ENCODE results near the gene CYP24A1. TPM values are rescaled to one million over a fixed set of nuclear protein-coding genes. Genes with fewer than 3 reads are reported as not detected.
A peak's percentile ranks its signal among the peaks of the same experiment; 100 is the strongest.

CYP24A1 gene
- total and polyA plus RNA-seq, 2 of the 13 experiments (the other 11 are each of a cell fraction or from before 2014, with no cell fraction given) = 9.4 to 32.7 TPM

DNA sequence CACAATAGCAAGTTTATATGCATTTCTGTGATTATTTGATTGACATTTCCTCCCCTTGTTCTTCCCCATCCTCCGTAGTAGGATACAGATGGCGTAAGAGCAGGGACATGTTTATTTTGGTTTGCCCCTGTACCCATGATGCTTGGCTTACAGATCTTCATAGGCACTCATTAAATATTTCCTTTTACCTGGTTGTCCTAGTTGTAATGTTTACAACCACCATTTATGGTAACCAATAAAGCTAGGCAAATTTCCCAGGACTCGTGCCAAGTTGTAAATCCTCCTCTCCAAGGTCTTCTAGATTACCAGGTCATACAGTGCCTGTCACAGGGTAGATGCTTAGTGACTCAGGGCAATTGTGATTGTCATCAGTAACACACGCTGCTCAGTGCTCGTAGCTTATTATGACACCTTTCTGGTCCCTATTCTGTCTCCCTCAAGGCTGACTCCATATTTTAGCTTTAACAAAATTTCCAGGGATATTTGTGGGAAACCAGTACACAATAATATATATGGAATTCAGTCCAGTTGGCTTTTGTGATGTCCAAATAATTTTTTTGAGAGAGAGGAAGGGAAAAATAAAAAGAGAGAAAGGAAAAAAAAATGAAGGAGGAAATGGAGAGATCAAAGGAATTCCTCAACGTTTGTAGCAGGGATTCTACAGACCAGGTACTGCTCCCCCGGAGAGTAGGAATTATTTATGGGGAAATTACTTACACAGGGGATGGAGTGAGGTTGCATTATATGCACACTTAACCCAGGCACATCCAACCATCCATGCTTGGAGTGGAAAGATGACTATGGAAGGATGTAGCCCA lies 24.6 kb downstream of the CYP24A1 start (continued):
- no peak for TF ChIP-seq ZNF674 (CRISPR knock-in tag; IDR thresholded peaks at IDR 0.05; ENCODE audit: low read depth)
- TF ChIP-seq, protein P1, sequence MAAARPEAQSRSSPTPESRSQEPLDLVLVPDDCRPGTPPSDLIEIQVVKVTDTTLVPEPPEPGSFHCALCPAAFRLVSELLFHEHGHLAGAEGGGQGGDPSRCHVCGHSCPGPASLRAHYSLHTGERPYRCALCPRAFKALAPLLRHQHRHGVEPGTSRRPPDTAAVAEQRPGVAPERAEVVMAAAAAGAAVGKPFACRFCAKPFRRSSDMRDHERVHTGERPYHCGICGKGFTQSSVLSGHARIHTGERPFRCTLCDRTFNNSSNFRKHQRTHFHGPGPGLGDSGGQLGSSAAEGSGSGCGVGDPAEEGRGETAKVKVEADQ (CRISPR knock-in tag; IDR thresholded peaks at IDR 0.05; ENCODE audit: borderline replicate concordance) = 0 out of 2 replicates have a peak, but pooled peaks have one; percentile 21
- TF ChIP-seq, protein P2, sequence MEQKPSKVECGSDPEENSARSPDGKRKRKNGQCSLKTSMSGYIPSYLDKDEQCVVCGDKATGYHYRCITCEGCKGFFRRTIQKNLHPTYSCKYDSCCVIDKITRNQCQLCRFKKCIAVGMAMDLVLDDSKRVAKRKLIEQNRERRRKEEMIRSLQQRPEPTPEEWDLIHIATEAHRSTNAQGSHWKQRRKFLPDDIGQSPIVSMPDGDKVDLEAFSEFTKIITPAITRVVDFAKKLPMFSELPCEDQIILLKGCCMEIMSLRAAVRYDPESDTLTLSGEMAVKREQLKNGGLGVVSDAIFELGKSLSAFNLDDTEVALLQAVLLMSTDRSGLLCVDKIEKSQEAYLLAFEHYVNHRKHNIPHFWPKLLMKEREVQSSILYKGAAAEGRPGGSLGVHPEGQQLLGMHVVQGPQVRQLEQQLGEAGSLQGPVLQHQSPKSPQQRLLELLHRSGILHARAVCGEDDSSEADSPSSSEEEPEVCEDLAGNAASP (CRISPR knock-in tag; IDR thresholded peaks at IDR 0.05; ENCODE audit: borderline replicate concordance) = no peak
- no peak for TF ChIP-seq ZNF556 (CRISPR knock-in tag; IDR thresholded peaks at IDR 0.05; ENCODE audit: borderline replicate concordance)
- TF ChIP-seq, protein P3, sequence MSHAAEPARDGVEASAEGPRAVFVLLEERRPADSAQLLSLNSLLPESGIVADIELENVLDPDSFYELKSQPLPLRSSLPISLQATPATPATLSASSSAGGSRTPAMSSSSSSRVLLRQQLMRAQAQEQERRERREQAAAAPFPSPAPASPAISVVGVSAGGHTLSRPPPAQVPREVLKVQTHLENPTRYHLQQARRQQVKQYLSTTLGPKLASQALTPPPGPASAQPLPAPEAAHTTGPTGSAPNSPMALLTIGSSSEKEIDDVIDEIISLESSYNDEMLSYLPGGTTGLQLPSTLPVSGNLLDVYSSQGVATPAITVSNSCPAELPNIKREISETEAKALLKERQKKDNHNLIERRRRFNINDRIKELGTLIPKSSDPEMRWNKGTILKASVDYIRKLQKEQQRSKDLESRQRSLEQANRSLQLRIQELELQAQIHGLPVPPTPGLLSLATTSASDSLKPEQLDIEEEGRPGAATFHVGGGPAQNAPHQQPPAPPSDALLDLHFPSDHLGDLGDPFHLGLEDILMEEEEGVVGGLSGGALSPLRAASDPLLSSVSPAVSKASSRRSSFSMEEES (CRISPR knock-in tag; IDR thresholded peaks at IDR 0.05) = 0 out of 2 replicates have a peak, but pooled peaks have one; percentile 25
- TF ChIP-seq ZBTB42 (CRISPR knock-in tag; IDR thresholded peaks at IDR 0.05) = no peak
- TF ChIP-seq, protein P4, sequence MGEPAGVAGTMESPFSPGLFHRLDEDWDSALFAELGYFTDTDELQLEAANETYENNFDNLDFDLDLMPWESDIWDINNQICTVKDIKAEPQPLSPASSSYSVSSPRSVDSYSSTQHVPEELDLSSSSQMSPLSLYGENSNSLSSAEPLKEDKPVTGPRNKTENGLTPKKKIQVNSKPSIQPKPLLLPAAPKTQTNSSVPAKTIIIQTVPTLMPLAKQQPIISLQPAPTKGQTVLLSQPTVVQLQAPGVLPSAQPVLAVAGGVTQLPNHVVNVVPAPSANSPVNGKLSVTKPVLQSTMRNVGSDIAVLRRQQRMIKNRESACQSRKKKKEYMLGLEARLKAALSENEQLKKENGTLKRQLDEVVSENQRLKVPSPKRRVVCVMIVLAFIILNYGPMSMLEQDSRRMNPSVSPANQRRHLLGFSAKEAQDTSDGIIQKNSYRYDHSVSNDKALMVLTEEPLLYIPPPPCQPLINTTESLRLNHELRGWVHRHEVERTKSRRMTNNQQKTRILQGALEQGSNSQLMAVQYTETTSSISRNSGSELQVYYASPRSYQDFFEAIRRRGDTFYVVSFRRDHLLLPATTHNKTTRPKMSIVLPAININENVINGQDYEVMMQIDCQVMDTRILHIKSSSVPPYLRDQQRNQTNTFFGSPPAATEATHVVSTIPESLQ (CRISPR knock-in tag; conservative IDR thresholded peaks at IDR 0.05) = no peak
- TF ChIP-seq ZNF264 (CRISPR knock-in tag; IDR thresholded peaks at IDR 0.05) = no peak
- no peak for TF ChIP-seq ZNF629 (CRISPR knock-in tag; conservative IDR thresholded peaks at IDR 0.05)
- TF ChIP-seq, protein P5, sequence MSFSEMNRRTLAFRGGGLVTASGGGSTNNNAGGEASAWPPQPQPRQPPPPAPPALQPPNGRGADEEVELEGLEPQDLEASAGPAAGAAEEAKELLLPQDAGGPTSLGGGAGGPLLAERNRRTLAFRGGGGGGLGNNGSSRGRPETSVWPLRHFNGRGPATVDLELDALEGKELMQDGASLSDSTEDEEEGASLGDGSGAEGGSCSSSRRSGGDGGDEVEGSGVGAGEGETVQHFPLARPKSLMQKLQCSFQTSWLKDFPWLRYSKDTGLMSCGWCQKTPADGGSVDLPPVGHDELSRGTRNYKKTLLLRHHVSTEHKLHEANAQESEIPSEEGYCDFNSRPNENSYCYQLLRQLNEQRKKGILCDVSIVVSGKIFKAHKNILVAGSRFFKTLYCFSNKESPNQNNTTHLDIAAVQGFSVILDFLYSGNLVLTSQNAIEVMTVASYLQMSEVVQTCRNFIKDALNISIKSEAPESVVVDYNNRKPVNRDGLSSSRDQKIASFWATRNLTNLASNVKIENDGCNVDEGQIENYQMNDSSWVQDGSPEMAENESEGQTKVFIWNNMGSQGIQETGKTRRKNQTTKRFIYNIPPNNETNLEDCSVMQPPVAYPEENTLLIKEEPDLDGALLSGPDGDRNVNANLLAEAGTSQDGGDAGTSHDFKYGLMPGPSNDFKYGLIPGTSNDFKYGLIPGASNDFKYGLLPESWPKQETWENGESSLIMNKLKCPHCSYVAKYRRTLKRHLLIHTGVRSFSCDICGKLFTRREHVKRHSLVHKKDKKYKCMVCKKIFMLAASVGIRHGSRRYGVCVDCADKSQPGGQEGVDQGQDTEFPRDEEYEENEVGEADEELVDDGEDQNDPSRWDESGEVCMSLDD (CRISPR knock-in tag; IDR thresholded peaks at IDR 0.05; ENCODE audit: borderline replicate concordance) = no peak
- no peak for TF ChIP-seq STAG1 (CRISPR knock-in tag; IDR thresholded peaks at IDR 0.05)
- no peak for TF ChIP-seq TOE1 (CRISPR knock-in tag; IDR thresholded peaks at IDR 0.05)
- TF ChIP-seq TMF1 (CRISPR knock-in tag; IDR thresholded peaks at IDR 0.05; ENCODE audit: low read depth) = no peak
- TF ChIP-seq, protein P6, sequence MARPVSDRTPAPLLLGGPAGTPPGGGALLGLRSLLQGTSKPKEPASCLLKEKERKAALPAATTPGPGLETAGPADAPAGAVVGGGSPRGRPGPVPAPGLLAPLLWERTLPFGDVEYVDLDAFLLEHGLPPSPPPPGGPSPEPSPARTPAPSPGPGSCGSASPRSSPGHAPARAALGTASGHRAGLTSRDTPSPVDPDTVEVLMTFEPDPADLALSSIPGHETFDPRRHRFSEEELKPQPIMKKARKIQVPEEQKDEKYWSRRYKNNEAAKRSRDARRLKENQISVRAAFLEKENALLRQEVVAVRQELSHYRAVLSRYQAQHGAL (CRISPR knock-in tag; IDR thresholded peaks at IDR 0.05; ENCODE audit: not compliant biosample characterization) = no peak
- TF ChIP-seq KAT8 (CRISPR knock-in tag; IDR thresholded peaks at IDR 0.05) = no peak
- TF ChIP-seq, protein P7, sequence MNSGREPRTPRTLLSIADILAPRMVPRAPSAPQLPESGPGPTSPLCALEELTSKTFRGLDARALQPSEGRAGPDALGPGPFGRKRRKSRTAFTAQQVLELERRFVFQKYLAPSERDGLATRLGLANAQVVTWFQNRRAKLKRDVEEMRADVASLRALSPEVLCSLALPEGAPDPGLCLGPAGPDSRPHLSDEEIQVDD (CRISPR knock-in tag; IDR thresholded peaks at IDR 0.05; ENCODE audit: borderline replicate concordance) = no peak
